HUDEP-2 (cell line): ENCODE measurements around the gene WDR82.
"Not testable (repeated sequence)": the region's sequence is repeated elsewhere in the genome, so short reads cannot be mapped to it uniquely, and the experiment has no call there.

Experiments
- DNase-seq, 76 experiments: peaks; one replicate each; lab custom pipeline; 2025; ENCODE audit not compliant: unreplicated experiment in 76 of 76; lab: John Stamatoyannopoulos, UW

Gene WDR82

GRCh38 chr3:52290596-52291507, 12.4 kb upstream of the WDR82 start:
- no peak for DNase-seq

GRCh38 chr3:52289747-52290595, 11.5 kb upstream of the WDR82 start:
- no peak for DNase-seq

GRCh38 chr3:52289338-52289746, 10.9 kb upstream of the WDR82 start:
- peak in 72 of 76 experiments; percentile 26 to 85 (median 62) for DNase-seq

GRCh38 chr3:52288674-52289073, 10.2 kb upstream of the WDR82 start:
- no peak for DNase-seq

GRCh38 chr3:52286777-52287110, 8.3 kb upstream of the WDR82 start:
- no peak for DNase-seq

GRCh38 chr3:52284051-52284450, 5.6 kb upstream of the WDR82 start:
- DNase-seq, result not testable (repeated sequence)

GRCh38 chr3:52283306-52283705, 4.9 kb upstream of the WDR82 start:
- DNase-seq, result no peak

GRCh38 chr3:52281981-52282801, 3.7 kb upstream of the WDR82 start:
- DNase-seq, result no peak

GRCh38 chr3:52280050-52280461, 1.6 kb upstream of the WDR82 start:
- DNase-seq, result no peak

GRCh38 chr3:52279596-52279995, 1.1 kb upstream of the WDR82 start:
- no peak for DNase-seq

- peak in 60 of 76 experiments; percentile 5 to 93 (median 55) for DNase-seq
Observed at GRCh38 chr3:52277972-52278509, 408 bp downstream of the WDR82 start.

- peak in 72 of 76 experiments; percentile 3 to 83 (median 66) for DNase-seq
Observed at GRCh38 chr3:52277071-52277964, 1.1 kb downstream of the WDR82 start.

GRCh38 chr3:52274781-52275180, 3.7 kb downstream of the WDR82 start:
- not testable (repeated sequence) for DNase-seq

GRCh38 chr3:52272831-52273230, 5.6 kb downstream of the WDR82 start:
- DNase-seq, result no peak

GRCh38 chr3:52272172-52272571, 6.3 kb downstream of the WDR82 start:
- DNase-seq, result peak in 4 of 76 experiments; percentile 7 to 15 (median 12)

- DNase-seq, result no peak
Observed at GRCh38 chr3:52270252-52270754, 8.1 kb downstream of the WDR82 start.

- DNase-seq, result no peak
Observed at GRCh38 chr3:52269776-52270175, 8.7 kb downstream of the WDR82 start.

GRCh38 chr3:52268036-52268435, 10.4 kb downstream of the WDR82 start:
- DNase-seq, result no peak

- DNase-seq, result no peak
Observed at GRCh38 chr3:52265387-52265786, 13.1 kb downstream of the WDR82 start.
